ENCODE results near the gene CGB2.
"Not testable (repeated sequence)": the region's sequence is repeated elsewhere in the genome, so short reads cannot be mapped to it uniquely, and the experiment has no call there.

GRCh38 chr19:49049834-49050233, 18.1 kb downstream of the CGB2 start:
- not testable (repeated sequence) for TF ChIP-seq CTCF (IDR thresholded peaks at IDR 0.05; ENCODE audit: poor library complexity, severe bottlenecking); EP300 (conservative IDR thresholded peaks at IDR 0.05; ENCODE audit: poor library complexity, severe bottlenecking); EZH2 (IDR thresholded peaks at IDR 0.05; ENCODE audit: borderline replicate concordance, insufficient read depth, low read length, poor library complexity, severe bottlenecking); REST (IDR thresholded peaks at IDR 0.05; ENCODE audit: borderline replicate concordance); TAF1 (IDR thresholded peaks at IDR 0.05; ENCODE audit: low read depth); RAD21 (conservative IDR thresholded peaks at IDR 0.05)
